Duodenal mucosa (tissue), 2 donors: ENCODE data around the gene LLGL2.

Experiments used
- H3K27ac ChIP-seq: one replicate; pipeline ENCODE4 v1.7.0; 2013; ENCODE audit warnings: low read depth, low read length
- H3K27me3 ChIP-seq, 2 donors: one replicate each; pipeline ENCODE4 v1.7.0; 2013; ENCODE audit warnings: low read length in 2 of 2, control low read depth in 1 of 2; ENCODE audit not compliant: insufficient read depth in 2 of 2, control insufficient read depth in 1 of 2
- H3K36me3 ChIP-seq, 2 donors: one replicate each; pipeline ENCODE4 v1.7.0; 2013; ENCODE audit warnings: low read length in 2 of 2, control low read depth in 1 of 2; ENCODE audit not compliant: insufficient read depth in 2 of 2, control insufficient read depth in 1 of 2
- H3K4me1 ChIP-seq, 2 donors: one replicate each; pipeline ENCODE4 v1.7.0; 2013; ENCODE audit warnings: low read length in 2 of 2, control low read depth in 1 of 2; ENCODE audit not compliant: insufficient read depth in 2 of 2, control insufficient read depth in 1 of 2
- H3K4me3 ChIP-seq, 2 donors: one replicate each; pipeline ENCODE4 v1.7.0; 2013; ENCODE audit warnings: low read length in 2 of 2, low read depth in 1 of 2
- H3K9ac ChIP-seq, 2 donors: one replicate each; pipeline ENCODE4 v1.7.0; 2013; ENCODE audit warnings: low read length in 2 of 2, low read depth in 1 of 2
- H3K9me3 ChIP-seq, 2 donors: one replicate each; pipeline ENCODE4 v1.7.0; 2013; ENCODE audit warnings: low read length in 2 of 2, control low read depth in 1 of 2; ENCODE audit not compliant: control insufficient read depth in 1 of 2

The LLGL2 gene

DNA sequence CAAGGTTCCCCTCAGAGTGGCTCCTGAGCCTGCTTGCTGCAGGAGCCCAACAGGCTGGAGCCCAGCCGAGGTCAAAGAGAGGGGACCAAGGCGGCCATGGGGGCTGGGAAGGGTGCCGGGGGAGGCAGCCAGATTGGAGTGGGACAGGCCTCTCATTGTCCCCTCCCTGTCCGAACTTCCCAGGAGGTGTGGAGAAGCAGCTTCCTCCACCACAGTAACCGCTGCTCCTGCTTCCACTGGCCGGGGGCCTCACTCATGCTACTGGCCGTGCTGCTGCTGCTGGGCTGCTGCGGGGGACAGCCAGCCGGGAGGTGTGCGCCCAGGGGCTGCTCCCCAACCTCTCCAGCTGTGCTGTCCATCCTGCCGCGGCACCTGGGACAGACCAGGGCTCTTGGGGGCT, 39.8 kb upstream of the LLGL2 start:
- Histone ChIP-seq H3K4me1 (peaks cover 26 to 32% of the 10 kb centered on the region in 2 donors), H3K27ac (no peak overlapping the region), H3K4me3 (no peak overlapping the region), H3K27me3 (no peaks in the 10 kb centered on the region), H3K9me3 (no peaks in the 10 kb centered on the region), H3K9ac (no peak overlapping the region), H3K36me3 (peaks cover 0 to 11% of the 10 kb centered on the region in 2 donors)

DNA sequence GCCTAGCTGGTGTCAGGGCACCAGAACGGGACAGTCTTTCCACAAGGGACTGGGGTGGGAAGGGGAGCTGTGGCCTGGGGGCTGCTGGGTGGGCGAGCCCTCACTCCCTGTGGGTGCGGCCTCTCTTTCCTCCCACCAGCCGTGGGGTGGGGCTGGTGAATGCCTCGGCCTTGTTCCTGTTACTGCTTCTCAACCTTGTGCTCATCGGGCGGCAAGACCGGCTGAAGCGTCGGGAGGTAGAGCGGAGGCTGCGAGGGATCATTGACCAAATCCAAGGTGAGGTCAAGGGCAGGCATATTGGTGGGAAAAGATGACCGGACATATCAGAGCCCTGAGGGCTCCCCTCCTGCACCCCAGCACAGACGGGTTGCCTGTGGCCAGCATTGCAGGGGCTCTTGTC, 39.3 kb upstream of the LLGL2 start:
- no peak overlapping the region for H3K4me3 ChIP-seq
- H3K4me1 ChIP-seq, result peaks cover 30 to 36% of the 10 kb centered on the region in 2 donors
- no peak overlapping the region for H3K27ac ChIP-seq
- no peaks in the 10 kb centered on the region for H3K9me3 ChIP-seq
- H3K27me3 ChIP-seq, result no peaks in the 10 kb centered on the region
- H3K36me3 ChIP-seq, result peaks cover 0 to 11% of the 10 kb centered on the region in 2 donors
- no peak overlapping the region for H3K9ac ChIP-seq

DNA sequence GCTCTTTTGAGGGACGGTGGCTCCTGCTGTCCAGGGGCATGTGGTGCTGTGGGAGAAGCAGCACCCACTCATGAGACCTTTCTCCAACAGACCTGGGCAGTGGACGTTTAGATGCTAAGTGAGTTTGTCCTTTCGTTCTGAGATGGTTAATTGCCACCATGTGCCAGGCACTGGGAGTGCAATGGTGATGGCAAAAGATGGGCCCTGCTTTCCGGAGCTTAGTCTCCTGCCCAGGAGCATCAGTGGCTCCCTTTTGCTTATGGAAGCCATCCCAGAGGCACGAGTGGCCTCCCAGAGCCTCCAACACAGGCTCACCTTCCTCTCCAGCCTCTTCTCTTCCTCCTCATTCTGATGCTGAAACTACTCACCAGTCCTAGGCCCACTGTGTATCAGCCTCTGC, 38.5 kb upstream of the LLGL2 start:
- H3K27me3 ChIP-seq, result no peaks in the 10 kb centered on the region
- H3K4me1 ChIP-seq, result peaks cover 30 to 33% of the 10 kb centered on the region in 2 donors
- no peaks in the 10 kb centered on the region for H3K9me3 ChIP-seq
- no peak overlapping the region for H3K4me3 ChIP-seq
- no peak overlapping the region for H3K27ac ChIP-seq
- peaks cover 0 to 17% of the 10 kb centered on the region in 2 donors for H3K36me3 ChIP-seq
- H3K9ac ChIP-seq, result no peak overlapping the region

DNA sequence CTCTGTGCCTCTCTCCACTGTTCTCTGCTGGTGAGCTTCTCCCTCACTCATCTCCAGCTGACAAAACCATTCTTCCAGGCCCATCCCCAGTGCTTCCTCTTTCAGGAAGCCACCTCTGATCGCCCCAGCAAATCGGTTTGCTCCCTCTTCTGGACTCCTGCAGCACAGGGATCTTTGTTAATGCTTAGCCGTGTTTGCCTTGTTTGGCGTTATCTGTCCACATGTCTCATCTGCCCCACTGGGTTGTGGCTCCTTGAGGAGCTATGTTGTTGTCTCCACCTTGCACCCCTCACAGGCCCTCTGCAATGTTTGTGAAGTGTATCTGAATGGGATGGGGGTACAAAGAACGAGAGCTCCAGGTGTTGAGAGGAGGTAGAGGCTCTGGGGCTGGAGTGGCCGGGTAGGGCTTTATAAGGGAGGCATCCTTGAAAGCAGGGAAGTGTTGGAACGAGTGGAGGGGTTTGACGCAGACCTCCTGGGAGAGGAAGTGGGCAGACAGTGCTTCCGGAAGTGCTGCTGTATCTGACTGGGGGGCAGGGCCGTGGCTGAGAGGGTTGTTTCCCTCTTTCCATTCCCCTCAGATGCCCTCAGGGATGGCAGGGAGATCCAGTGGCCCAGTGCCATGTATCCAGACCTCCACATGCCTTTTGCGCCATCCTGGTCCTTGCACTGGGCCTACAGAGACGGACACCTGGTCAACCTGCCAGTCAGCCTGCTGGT, 38.0 kb upstream of the LLGL2 start:
- no peak overlapping the region for H3K27ac ChIP-seq
- peak overlapping the region in 1 of 2 donors; percentile 33 for H3K4me3 ChIP-seq
- H3K9me3 ChIP-seq, result no peaks in the 10 kb centered on the region
- H3K9ac ChIP-seq, result no peak overlapping the region
- peaks cover 30 to 33% of the 10 kb centered on the region in 2 donors for H3K4me1 ChIP-seq
- peaks cover 0 to 23% of the 10 kb centered on the region in 2 donors for H3K36me3 ChIP-seq
- H3K27me3 ChIP-seq, result no peaks in the 10 kb centered on the region

DNA sequence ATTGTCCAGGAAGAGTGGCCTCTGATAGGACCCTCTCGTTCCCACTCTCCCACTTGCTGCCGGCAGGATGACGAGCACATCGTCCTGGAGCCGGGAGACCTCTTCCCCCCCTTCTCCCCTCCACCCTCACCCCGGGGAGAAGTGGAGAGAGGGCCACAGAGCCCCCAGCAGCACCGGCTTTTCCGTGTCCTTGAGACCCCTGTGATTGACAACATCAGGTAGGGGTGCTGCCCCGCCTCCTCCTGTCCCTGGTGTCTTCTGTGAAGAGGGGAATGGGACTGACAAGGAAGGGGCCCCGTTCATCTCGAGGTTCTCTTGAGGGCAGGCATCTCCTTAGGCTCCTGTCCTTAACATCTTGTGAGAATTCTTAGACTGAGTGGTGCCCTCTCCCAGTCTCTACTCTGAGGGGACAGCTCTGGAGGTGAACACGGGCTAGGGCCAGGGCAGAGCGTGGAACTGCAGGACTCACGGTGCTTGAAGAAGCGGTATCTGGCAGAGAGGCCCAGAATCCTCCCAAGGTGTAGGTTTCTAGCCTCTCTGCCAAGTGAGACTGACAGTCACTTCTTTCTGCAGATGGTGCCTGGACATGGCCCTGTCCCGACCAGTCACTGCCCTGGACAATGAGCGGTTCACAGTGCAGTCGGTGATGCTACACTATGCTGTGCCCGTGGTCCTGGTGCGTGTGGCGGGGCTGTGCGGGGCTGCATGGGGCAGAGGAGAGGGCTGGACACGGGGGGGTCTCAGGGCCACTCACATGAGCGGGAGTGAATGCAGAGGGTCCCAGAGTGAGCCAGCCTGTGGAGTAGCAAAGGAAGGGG, 36.6 kb upstream of the LLGL2 start:
- no peaks in the 10 kb centered on the region for H3K9me3 ChIP-seq
- H3K4me3 ChIP-seq, result no peak overlapping the region
- peak overlapping the region in 1 of 2 donors; percentile 6 for H3K9ac ChIP-seq
- H3K36me3 ChIP-seq, result peaks cover 4 to 37% of the 10 kb centered on the region in 2 donors
- no peak overlapping the region for H3K27ac ChIP-seq
- H3K4me1 ChIP-seq, result peaks cover 30 to 33% of the 10 kb centered on the region in 2 donors
- H3K27me3 ChIP-seq, result no peaks in the 10 kb centered on the region

DNA sequence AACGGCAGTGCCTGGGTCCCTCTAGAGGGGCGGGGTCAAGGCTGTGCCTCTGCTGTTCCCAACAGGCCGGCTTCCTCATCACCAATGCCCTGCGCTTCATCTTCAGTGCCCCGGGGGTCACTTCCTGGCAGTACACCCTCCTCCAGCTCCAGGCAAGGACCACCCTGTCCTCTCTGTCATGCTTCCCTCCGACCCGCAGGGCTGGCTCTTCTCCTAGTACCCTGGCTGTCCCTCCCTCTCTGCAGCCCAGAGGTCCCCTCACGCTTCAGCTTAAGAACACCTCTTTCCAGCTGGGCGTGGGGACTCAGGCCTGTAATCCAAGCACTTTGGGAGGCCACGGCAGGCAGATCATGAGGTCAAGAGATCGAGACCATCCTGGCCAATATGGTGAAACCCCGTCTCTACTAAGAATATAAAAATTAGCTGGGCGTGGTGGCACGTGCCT, 36.0 kb upstream of the LLGL2 start:
- H3K4me3 ChIP-seq, result no peak overlapping the region
- H3K27ac ChIP-seq, result no peak overlapping the region
- H3K9me3 ChIP-seq, result no peaks in the 10 kb centered on the region
- peaks cover 30 to 33% of the 10 kb centered on the region in 2 donors for H3K4me1 ChIP-seq
- H3K27me3 ChIP-seq, result no peaks in the 10 kb centered on the region
- peaks cover 8 to 43% of the 10 kb centered on the region in 2 donors for H3K36me3 ChIP-seq
- peak overlapping the region in 1 of 2 donors; percentile 6 for H3K9ac ChIP-seq

DNA sequence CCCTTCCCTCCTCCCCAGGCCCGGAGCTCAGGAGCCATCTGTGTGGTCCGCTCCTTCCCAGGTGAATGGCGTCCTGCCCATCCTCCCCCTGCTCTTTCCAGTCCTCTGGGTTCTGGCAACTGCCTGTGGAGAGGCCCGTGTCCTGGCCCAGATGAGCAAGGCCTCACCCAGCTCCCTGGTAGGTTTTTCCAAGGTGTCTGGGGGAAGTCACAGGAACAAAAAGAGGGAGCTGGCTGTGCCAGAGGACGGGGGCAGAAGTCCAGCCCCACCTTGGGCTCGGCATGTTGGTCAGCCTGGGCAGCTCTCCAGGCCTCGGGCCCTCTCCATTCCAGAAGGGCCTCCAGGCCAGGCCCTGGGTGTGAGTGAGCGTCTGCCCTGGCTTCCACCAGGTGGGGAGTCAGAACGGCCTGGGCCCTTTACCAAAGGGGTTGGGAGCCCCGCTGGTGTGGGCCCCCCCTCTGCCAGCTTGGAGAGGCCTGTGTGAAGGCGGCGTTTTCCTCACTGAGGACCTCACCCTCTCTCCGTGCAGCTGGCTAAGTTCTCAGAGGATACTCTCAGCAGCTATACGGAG, 35.2 kb upstream of the LLGL2 start:
- Histone ChIP-seq H3K36me3 (peaks cover 15 to 50% of the 10 kb centered on the region in 2 donors), H3K4me3 (no peak overlapping the region), H3K4me1 (peaks cover 30 to 33% of the 10 kb centered on the region in 2 donors), H3K9me3 (no peaks in the 10 kb centered on the region), H3K27ac (no peak overlapping the region), H3K27me3 (no peaks in the 10 kb centered on the region), H3K9ac (peak overlapping the region; percentile 52 to 55)

DNA sequence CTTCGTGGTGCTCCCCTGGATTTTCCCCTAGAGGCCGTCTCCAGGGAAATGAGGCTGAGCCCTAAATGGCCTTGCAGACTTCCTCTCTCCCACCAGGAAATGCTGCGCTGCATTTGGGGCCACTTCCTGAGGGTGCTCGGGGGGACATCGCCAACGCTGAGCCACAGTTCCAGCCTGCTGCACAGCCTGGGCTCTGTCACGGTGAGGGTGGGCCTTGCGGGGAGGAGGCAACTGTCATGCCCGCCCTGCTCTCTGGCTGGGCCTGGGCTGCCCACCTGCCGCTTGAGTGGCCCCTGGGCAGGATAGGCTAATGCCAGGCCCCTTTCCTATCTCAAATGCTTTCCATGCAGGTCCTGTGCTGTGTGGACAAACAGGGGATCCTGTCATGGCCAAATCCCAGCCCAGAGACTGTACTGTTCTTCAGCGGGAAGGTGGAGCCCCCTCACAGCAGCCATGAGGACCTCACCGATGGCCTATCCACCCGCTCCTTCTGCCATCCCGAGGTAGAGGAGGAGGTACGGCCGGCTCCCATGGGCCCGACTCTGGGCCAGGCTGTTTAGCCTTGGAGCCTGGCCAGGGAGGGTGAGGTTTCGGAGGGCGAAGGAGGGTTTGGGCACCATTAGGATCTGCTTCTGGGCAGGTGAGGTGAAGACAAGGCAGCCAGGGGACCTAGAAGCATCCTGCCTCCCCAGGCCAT, 34.4 kb upstream of the LLGL2 start:
- H3K4me1 ChIP-seq, result peaks cover 30 to 33% of the 10 kb centered on the region in 2 donors
- no peaks in the 10 kb centered on the region for H3K27me3 ChIP-seq
- peak overlapping the region in 1 of 2 donors; percentile 52 for H3K9ac ChIP-seq
- no peak overlapping the region for H3K4me3 ChIP-seq
- no peaks in the 10 kb centered on the region for H3K9me3 ChIP-seq
- H3K36me3 ChIP-seq, result peaks cover 22 to 59% of the 10 kb centered on the region in 2 donors
- no peak overlapping the region for H3K27ac ChIP-seq

DNA sequence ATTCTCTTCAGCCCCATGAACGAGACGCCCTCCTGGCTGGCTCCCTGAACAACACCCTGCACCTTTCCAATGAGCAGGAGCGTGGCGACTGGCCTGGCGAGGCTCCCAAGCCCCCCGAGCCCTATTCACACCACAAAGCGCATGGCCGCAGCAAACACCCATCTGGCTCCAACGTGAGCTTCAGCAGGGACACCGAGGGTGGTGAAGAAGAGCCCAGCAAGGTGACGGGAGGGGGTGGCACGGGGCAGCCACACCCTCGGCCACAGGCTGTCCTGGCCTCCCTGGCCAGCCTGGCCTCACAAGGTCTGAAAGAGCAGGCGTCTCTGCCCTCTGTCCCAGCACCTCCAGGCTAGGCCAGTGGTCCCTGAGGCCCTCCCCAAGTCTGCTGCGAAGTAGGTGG, 33.8 kb upstream of the LLGL2 start:
- H3K27ac ChIP-seq, result no peak overlapping the region
- no peak overlapping the region for H3K4me3 ChIP-seq
- H3K9me3 ChIP-seq, result no peaks in the 10 kb centered on the region
- H3K4me1 ChIP-seq, result peaks cover 30 to 32% of the 10 kb centered on the region in 2 donors
- H3K27me3 ChIP-seq, result no peaks in the 10 kb centered on the region
- peaks cover 25 to 58% of the 10 kb centered on the region in 2 donors for H3K36me3 ChIP-seq
- H3K9ac ChIP-seq, result no peak overlapping the region
